ENCODE measurements around the gene C16orf96.

DNA sequence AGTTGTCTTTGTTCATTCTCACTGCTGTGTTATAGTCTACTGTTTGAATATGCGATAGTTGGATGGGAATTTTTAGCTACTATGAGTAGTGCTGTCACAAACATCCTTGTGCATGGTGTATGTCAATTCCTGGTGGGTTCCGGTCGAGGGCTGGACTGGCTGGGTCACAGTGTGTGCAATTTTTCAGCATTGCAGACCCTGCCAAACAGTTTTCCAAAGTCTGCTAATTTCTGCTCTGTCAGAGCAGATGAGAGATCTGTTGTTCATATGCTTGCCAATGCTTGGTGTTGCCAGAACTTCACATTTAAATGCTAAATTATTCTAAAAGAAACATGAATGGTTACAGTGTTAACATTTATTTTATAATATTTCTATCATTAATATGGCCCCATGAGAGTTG is 3.6 kb upstream of the C16orf96 start:
- TF ChIP-seq POLR2A (IDR thresholded peaks at IDR 0.05; ENCODE audit: low read depth, low read length) (no peak), POLR2AphosphoS5 (IDR thresholded peaks at IDR 0.05; ENCODE audit: low read depth, low read length) (no peak), TAF1 (IDR thresholded peaks at IDR 0.05; ENCODE audit: borderline replicate concordance, low read depth, low read length) (no peak)

Measured in GM12892 (cell line).